Measurements from ENCODE around the gene ELOVL4. TPM values are rescaled to one million over a fixed set of nuclear protein-coding genes. Genes with fewer than 3 reads are reported as not detected.

Gene ELOVL4
- total and polyA plus RNA-seq, 2 of the 13 experiments (the other 11 are each of a cell fraction or from before 2014, with no cell fraction given) = 0.04 TPM; not detected in 1

DNA sequence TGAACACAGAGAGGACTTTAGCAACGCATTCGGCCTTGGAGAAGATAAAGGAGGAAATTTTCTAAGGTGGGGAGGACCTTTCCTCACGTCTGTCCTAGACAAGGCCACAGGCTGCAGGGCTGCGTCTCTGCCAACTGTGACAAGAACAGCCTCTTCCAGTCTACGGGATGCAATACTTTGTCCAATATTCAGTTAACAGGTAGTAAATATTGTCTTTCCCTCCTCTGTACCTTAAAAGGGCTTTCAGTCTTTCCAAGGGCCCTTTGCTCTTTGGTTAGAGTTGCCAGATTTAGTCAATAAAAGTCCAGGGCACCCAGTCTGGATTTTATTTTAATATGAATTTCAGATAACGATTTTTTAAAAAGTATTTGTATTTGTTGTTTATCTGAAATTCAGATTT lies 78.2 kb downstream of the ELOVL4 start (continued):
- TF ChIP-seq, protein P1, sequence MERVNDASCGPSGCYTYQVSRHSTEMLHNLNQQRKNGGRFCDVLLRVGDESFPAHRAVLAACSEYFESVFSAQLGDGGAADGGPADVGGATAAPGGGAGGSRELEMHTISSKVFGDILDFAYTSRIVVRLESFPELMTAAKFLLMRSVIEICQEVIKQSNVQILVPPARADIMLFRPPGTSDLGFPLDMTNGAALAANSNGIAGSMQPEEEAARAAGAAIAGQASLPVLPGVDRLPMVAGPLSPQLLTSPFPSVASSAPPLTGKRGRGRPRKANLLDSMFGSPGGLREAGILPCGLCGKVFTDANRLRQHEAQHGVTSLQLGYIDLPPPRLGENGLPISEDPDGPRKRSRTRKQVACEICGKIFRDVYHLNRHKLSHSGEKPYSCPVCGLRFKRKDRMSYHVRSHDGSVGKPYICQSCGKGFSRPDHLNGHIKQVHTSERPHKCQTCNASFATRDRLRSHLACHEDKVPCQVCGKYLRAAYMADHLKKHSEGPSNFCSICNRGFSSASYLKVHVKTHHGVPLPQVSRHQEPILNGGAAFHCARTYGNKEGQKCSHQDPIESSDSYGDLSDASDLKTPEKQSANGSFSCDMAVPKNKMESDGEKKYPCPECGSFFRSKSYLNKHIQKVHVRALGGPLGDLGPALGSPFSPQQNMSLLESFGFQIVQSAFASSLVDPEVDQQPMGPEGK (CRISPR knock-in tag; IDR thresholded peaks at IDR 0.05) = no peak
- no peak for TF ChIP-seq LCORL (IDR thresholded peaks at IDR 0.05)
- no peak for TF ChIP-seq LCORL (CRISPR knock-in tag; IDR thresholded peaks at IDR 0.05)
- TF ChIP-seq, protein P2, sequence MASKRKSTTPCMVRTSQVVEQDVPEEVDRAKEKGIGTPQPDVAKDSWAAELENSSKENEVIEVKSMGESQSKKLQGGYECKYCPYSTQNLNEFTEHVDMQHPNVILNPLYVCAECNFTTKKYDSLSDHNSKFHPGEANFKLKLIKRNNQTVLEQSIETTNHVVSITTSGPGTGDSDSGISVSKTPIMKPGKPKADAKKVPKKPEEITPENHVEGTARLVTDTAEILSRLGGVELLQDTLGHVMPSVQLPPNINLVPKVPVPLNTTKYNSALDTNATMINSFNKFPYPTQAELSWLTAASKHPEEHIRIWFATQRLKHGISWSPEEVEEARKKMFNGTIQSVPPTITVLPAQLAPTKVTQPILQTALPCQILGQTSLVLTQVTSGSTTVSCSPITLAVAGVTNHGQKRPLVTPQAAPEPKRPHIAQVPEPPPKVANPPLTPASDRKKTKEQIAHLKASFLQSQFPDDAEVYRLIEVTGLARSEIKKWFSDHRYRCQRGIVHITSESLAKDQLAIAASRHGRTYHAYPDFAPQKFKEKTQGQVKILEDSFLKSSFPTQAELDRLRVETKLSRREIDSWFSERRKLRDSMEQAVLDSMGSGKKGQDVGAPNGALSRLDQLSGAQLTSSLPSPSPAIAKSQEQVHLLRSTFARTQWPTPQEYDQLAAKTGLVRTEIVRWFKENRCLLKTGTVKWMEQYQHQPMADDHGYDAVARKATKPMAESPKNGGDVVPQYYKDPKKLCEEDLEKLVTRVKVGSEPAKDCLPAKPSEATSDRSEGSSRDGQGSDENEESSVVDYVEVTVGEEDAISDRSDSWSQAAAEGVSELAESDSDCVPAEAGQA (IDR thresholded peaks at IDR 0.05; ENCODE audit: low read depth) = no peak
- TF ChIP-seq, protein P2 (CRISPR knock-in tag; IDR thresholded peaks at IDR 0.05; ENCODE audit: borderline replicate concordance) = no peak
- TF ChIP-seq PAF1 (CRISPR knock-in tag; IDR thresholded peaks at IDR 0.05) = no peak
- no peak for TF ChIP-seq ZNF33A (CRISPR knock-in tag; IDR thresholded peaks at IDR 0.05; ENCODE audit: borderline replicate concordance)
- TF ChIP-seq, protein P3, sequence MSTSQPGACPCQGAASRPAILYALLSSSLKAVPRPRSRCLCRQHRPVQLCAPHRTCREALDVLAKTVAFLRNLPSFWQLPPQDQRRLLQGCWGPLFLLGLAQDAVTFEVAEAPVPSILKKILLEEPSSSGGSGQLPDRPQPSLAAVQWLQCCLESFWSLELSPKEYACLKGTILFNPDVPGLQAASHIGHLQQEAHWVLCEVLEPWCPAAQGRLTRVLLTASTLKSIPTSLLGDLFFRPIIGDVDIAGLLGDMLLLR (CRISPR knock-in tag; IDR thresholded peaks at IDR 0.05) = no peak
- TF ChIP-seq JUNB (CRISPR knock-in tag; IDR thresholded peaks at IDR 0.05; ENCODE audit: borderline replicate concordance) = no peak
- TF ChIP-seq, protein P4, sequence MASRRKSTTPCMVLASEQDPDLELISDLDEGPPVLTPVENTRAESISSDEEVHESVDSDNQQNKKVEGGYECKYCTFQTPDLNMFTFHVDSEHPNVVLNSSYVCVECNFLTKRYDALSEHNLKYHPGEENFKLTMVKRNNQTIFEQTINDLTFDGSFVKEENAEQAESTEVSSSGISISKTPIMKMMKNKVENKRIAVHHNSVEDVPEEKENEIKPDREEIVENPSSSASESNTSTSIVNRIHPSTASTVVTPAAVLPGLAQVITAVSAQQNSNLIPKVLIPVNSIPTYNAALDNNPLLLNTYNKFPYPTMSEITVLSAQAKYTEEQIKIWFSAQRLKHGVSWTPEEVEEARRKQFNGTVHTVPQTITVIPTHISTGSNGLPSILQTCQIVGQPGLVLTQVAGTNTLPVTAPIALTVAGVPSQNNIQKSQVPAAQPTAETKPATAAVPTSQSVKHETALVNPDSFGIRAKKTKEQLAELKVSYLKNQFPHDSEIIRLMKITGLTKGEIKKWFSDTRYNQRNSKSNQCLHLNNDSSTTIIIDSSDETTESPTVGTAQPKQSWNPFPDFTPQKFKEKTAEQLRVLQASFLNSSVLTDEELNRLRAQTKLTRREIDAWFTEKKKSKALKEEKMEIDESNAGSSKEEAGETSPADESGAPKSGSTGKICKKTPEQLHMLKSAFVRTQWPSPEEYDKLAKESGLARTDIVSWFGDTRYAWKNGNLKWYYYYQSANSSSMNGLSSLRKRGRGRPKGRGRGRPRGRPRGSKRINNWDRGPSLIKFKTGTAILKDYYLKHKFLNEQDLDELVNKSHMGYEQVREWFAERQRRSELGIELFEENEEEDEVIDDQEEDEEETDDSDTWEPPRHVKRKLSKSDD (CRISPR knock-in tag; IDR thresholded peaks at IDR 0.05; ENCODE audit: low read depth) = no peak
- no peak for TF ChIP-seq ZNF460 (CRISPR knock-in tag; IDR thresholded peaks at IDR 0.05; ENCODE audit: borderline replicate concordance)
- TF ChIP-seq, protein P5, sequence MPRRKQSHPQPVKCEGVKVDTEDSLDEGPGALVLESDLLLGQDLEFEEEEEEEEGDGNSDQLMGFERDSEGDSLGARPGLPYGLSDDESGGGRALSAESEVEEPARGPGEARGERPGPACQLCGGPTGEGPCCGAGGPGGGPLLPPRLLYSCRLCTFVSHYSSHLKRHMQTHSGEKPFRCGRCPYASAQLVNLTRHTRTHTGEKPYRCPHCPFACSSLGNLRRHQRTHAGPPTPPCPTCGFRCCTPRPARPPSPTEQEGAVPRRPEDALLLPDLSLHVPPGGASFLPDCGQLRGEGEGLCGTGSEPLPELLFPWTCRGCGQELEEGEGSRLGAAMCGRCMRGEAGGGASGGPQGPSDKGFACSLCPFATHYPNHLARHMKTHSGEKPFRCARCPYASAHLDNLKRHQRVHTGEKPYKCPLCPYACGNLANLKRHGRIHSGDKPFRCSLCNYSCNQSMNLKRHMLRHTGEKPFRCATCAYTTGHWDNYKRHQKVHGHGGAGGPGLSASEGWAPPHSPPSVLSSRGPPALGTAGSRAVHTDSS (CRISPR knock-in tag; conservative IDR thresholded peaks at IDR 0.05) = no peak
- no peak for TF ChIP-seq HCFC1 (IDR thresholded peaks at IDR 0.05; ENCODE audit: low read depth, low read length)
- TF ChIP-seq ZNF101 (CRISPR knock-in tag; IDR thresholded peaks at IDR 0.05; ENCODE audit: borderline replicate concordance, low read depth) = no peak
